ENCODE measurements around the gene RAI1.

Gene RAI1

DNA sequence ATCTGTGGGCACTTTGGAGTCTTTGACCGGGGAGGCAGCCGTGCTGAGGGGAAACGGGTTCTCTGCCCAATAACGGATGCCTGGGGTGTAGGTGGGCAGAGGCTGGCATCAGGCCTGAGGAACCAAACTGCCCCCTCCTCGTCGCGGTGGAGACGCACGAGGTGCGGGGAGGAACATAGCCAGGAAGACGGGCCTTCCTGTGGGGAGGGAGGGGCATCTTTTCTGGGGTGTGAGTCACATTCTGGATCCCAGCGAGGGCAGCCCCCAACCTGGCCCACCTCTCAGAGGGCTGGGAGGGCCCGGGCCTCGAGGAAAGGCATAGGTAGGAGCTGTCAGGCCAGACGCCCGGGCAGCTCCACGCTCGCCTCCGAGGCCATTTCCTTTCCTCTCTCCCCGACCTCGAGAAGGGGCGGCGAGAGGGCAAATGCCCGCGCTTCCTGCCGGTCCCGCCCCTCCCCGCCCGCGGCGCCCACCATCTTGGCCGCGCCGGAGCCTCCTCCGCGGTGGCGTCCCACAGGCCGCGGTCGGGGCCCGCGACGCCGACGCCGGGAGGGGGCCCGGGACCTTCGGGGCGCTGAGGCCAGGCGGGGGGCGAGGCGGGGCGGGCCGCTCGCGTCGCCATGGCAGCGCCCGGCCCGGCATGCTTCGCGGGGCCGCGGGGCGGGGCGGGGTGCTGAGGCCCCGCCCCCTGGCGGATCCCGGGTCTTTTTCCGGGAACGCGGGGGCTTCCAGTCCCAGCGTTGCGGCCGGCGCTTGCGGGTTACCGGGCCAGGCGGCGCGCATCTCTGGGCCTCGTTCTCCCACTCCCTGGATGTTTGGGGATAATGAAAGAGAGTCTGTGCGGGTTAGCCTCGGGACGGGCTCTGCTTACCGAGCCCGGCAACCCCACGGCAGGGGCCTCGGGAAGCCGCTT, 13.2 kb downstream of the RAI1 start:
- TF ChIP-seq, protein P1, sequence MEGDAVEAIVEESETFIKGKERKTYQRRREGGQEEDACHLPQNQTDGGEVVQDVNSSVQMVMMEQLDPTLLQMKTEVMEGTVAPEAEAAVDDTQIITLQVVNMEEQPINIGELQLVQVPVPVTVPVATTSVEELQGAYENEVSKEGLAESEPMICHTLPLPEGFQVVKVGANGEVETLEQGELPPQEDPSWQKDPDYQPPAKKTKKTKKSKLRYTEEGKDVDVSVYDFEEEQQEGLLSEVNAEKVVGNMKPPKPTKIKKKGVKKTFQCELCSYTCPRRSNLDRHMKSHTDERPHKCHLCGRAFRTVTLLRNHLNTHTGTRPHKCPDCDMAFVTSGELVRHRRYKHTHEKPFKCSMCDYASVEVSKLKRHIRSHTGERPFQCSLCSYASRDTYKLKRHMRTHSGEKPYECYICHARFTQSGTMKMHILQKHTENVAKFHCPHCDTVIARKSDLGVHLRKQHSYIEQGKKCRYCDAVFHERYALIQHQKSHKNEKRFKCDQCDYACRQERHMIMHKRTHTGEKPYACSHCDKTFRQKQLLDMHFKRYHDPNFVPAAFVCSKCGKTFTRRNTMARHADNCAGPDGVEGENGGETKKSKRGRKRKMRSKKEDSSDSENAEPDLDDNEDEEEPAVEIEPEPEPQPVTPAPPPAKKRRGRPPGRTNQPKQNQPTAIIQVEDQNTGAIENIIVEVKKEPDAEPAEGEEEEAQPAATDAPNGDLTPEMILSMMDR (IDR thresholded peaks at IDR 0.05; ENCODE audit: unreplicated experiment in 3 of 3) = no peak
- Mint-ChIP-seq H3K27ac (peak overlapping the region; percentile 95 to 98 (median 96)), H3K4me1 (peaks cover 80% of the 10 kb centered on the region), H3K36me3 (ENCODE audit: low read depth) (no peaks in the 10 kb centered on the region), H3K27me3 (ENCODE audit: low read depth) (no peaks in the 10 kb centered on the region), H3K4me3 (peak overlapping the region; percentile 90 to 92 (median 91)), H3K9me3 (no peaks in the 10 kb centered on the region)

DNA sequence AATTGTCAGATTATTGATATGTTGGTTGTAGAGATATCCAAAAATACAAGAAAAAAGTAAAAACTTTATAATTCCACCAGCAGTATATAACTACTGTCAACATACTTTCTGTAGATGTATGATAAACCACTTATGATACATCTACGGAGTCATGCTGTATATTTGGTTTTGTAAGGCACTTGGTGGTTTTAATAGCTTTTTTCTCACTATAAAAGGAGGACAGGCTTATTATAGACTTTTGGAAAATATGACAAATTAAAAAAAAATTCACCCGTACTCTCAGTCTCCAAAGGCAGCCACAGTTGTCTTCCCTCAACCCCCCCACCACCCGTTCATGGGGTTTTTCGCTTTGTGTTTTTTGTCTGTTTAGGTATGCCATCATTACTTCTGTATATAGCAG, 14.8 kb downstream of the RAI1 start:
- no peaks in the 10 kb centered on the region for H3K36me3 Mint-ChIP-seq (ENCODE audit: low read depth)
- H3K27me3 Mint-ChIP-seq (ENCODE audit: low read depth) = no peaks in the 10 kb centered on the region
- H3K4me1 Mint-ChIP-seq = peaks cover 80% of the 10 kb centered on the region
- peak overlapping the region; percentile 77 to 97 (median 95) for H3K27ac Mint-ChIP-seq
- peak overlapping the region; percentile 90 to 92 (median 91) for H3K4me3 Mint-ChIP-seq
- TF ChIP-seq, protein P1 (IDR thresholded peaks at IDR 0.05; ENCODE audit: unreplicated experiment in 3 of 3) = no peak
- no peaks in the 10 kb centered on the region for H3K9me3 Mint-ChIP-seq

DNA sequence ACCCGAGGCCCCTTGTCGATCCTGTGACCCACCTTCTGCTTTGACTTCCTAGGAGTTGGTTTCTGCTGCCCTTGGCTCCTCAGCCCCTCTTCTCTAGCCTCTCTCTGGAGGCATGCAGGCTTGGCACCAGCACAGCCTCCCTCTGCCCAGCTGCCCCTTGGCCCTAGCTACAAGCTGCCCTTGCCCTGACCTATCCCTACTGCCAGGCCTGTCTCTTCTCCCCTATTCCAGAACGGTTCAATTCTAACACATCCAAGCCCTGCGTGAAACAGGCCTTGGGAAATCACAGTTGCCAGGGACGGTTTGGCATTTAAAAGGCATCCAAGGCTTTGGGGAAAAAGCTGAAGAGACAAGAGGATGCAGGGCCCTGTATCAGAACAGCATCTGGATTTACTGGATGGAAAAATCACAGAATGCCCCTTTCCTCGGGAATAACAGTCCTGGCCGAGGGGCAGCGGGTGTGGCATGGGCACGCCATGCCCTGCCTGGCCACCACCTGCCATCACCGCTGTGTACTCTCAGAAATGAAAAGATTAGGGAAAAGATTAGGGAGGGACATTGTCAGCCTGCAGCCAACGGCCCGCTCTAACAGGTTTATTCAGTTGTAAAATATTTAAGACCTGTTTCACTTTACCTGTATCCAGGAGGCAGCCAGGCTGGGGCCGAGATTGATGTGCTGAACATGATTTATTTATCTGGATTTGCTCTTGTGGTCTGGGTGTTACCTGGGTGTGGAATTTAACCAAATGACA, 15.8 kb downstream of the RAI1 start:
- peak overlapping the region; percentile 64 to 91 (median 83) for H3K4me3 Mint-ChIP-seq
- H3K27ac Mint-ChIP-seq = peak overlapping the region; percentile 51 to 97 (median 77)
- peaks cover 79% of the 10 kb centered on the region for H3K4me1 Mint-ChIP-seq
- peaks cover 4% of the 10 kb centered on the region for H3K27me3 Mint-ChIP-seq (ENCODE audit: low read depth)
- no peaks in the 10 kb centered on the region for H3K36me3 Mint-ChIP-seq (ENCODE audit: low read depth)
- TF ChIP-seq, protein P1 (IDR thresholded peaks at IDR 0.05; ENCODE audit: unreplicated experiment in 3 of 3) = no peak
- H3K9me3 Mint-ChIP-seq = no peaks in the 10 kb centered on the region

DNA sequence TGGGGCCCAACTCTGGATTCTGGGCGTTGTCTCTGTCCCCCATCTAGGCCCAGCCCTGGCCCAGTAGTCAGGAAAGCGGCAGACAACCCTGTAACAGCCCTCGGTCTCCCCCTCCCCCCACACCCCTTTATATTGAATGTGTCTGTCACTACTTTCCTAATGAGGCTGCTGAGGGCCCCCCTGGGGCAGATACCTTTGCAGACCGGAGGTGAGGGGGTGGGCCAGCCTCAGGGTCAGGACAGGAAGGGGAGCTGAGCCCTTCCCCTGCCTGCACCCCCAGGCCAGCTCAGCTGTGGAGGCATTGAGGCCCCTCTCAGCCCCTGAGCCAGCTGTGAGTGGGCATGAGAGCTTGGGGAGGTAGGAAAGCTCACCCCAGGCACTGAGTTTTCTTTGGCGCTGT, 17.1 kb downstream of the RAI1 start:
- TF ChIP-seq, protein P1 (IDR thresholded peaks at IDR 0.05; ENCODE audit: unreplicated experiment in 3 of 3) = no peak
- no peaks in the 10 kb centered on the region for H3K36me3 Mint-ChIP-seq (ENCODE audit: low read depth)
- H3K4me1 Mint-ChIP-seq = peaks cover 78% of the 10 kb centered on the region
- H3K9me3 Mint-ChIP-seq = no peaks in the 10 kb centered on the region
- peak overlapping the region in 2 of 3 experiments; percentile 34 to 75 for H3K4me3 Mint-ChIP-seq
- peaks cover 4% of the 10 kb centered on the region for H3K27me3 Mint-ChIP-seq (ENCODE audit: low read depth)
- peak overlapping the region; percentile 67 to 85 (median 84) for H3K27ac Mint-ChIP-seq

DNA sequence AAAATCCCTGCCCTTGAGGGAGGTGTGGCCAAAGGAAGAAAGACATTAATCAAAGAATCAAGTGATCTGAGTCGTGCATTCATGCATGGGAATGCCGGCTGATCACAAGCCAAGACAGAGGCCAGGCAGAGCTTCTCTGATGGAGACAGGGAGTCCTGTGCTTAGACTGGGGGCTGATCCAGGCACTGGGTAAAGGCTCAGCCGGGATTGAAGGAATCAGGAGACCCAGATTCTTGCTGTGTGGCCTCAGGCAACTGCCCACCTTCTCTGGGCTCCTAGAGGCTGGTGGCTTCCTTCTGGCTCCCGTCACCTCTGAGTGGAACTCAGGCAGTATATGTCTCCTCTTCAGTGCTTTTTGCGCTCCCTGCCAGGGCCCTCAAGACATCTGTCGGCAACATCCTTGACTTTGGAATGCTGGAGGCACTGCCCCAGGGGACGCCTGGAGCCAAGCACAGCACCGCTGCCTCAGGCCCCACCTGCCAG, 17.7 kb downstream of the RAI1 start:
- Mint-ChIP-seq H3K36me3 (ENCODE audit: low read depth) (no peaks in the 10 kb centered on the region), H3K4me3 (peak overlapping the region; percentile 63 to 75 (median 75)), H3K27ac (peak overlapping the region; percentile 67 to 85 (median 84)), H3K27me3 (ENCODE audit: low read depth) (peaks cover 4% of the 10 kb centered on the region), H3K9me3 (no peaks in the 10 kb centered on the region), H3K4me1 (peaks cover 78% of the 10 kb centered on the region)
- TF ChIP-seq, protein P1 (IDR thresholded peaks at IDR 0.05; ENCODE audit: unreplicated experiment in 3 of 3) = no peak

Measured in nephron (organoid).